Inferior parietal cortex (tissue), 1 donor: Measurements from ENCODE around the gene PLEKHH1.

Source experiments
- DNase-seq: peaks from one replicate; pipeline ENCODE4 v3.0.0-alpha.2; 2016; ENCODE audit errors: extremely low spot score

PLEKHH1 gene

DNA sequence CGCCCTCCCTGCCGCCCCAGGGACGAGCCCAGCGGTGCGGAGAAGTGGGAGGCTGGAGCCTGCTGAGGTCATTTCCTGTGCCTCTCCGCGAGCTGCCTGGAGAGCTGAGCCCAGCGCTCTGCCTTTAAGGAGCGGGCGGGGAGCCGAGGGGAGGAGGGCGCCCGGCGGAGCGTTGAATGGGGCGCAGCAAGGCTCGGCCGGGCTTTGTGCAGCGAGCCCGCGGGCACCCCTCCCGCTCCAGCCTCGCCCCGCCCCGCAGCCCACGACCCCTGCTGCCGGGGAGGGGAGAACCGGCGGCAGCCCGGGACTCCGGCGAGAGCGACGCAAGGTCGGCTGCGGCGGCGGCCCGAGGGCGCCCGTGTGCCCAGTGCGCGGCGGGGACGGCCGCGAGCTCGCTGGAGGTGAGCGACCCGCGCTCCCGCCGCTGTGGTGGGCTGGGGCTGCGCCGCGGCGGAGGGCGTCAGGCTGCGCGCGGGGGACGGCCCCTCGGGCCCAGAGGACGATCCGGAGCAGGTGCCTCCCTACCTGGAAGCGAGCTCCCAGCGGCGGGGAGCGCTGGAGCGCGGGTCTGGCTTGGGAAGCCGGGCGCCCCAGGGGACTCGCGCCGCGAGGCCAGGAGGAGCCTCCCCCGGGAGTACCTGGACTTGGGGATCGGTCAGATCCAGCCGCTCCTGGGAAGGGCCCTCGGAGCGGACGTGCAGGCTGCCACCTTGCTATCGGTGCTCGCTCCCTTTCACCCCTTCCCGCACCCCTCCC lies at the start of gene PLEKHH1:
PLEKHH1 (plus strand) TSS at position 293 of the 756 bp plus-strand sequence. CDS start 8,578 bp downstream, outside the sequence.
- peak; percentile 89 for DNase-seq

DNA sequence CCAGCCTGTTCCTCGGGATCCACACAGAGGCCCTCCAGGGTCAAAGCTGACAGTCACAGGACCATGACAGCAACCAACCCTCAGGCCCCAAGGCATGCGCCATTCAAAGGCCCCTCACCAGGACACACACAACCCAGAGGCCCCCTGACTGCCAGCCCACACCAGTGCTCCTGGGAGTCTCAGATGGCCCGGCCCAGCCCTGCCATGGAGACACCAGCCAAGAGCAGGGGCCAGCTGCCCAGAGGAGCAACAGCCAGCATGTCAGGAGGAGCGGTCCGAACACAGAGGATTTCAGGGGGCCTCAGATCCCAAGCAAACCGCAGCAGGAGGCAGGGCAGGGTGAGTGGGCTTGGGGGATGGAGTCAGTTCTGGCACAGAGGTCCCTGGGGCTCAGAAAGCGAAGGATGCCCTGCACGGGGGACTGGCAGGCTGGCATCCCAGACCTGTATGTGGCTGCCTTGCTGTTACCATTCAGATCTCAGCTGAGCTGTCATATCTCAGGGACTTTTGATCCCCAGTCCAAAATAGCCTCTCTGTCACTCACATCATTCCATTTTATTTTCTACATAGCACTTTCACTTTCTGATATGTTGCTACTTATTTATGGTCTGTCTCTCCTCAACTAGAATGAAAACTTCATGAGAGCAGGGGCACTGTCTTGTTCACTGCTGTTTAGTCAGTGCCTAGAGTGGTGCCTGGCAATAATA lies 49.4 kb upstream of the PLEKHH1 start:
- DNase-seq, result no peak

DNA sequence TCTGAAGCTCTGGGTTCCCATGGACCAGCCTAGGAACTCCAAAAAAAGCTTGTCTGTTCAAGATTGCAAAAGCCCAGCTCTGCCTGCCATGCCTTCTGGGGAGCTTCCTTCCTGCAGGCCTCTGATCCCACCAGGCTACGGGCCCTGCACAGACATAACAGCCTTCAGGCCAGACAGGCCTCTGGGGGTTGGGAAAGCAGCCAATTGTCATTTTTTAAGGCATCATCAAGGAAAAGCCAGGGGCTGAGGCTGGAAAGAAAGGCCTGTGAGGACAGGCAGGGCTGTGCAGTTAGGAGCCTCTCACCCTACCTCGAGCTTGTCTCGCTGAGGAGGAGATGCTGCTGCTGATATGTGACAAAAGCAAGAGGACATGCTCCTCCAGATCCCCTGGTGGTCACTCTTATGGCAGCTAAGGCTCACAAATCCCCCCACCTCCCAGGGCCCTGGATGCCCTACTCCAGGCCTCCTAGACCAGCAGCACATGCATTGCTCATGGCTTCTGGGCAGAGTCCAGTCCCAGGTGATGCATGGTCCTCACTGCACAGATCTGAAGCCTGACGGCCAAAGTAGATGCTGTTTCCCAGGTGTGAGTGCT lies 47.5 kb upstream of the PLEKHH1 start:
- DNase-seq, result no peak

DNA sequence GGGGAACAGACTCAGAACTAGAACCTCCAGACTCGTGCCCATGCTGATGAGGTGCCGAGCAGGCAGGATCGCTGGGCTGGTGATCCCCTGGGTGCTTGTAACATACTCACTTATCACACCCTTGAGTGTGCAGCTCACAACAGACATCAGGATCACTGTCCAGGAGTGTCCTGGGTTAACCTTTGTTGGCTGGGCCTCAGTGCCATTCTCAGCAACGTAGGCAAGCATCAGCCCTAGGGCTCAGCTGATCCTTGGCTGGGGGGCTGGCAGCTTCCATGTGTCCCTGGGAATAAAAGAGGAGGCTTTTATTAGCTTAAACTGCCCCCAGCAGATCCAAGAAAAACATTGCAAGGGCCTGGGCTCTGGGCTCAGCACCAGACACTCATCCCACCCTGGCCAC lies 46.2 kb upstream of the PLEKHH1 start:
- DNase-seq, result no peak

DNA sequence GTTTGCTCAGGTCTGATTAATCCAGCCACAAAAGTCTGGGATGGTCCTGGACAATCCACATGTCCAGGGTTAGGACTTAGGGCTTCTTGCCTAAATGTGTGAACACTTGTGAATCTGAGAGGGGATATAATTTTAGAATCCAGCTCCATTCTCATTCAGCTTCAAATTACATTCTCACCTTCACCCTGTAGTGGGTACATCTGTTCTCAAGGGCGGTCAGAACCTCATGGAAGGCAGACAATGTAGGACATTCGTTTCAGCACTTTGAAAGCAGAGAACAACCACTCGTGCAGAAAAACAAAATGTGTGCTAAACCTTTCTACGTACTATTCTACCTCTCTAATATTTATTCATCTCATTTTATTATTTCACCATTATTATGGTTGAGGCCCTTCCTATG lies 45.8 kb upstream of the PLEKHH1 start:
- DNase-seq, result no peak

DNA sequence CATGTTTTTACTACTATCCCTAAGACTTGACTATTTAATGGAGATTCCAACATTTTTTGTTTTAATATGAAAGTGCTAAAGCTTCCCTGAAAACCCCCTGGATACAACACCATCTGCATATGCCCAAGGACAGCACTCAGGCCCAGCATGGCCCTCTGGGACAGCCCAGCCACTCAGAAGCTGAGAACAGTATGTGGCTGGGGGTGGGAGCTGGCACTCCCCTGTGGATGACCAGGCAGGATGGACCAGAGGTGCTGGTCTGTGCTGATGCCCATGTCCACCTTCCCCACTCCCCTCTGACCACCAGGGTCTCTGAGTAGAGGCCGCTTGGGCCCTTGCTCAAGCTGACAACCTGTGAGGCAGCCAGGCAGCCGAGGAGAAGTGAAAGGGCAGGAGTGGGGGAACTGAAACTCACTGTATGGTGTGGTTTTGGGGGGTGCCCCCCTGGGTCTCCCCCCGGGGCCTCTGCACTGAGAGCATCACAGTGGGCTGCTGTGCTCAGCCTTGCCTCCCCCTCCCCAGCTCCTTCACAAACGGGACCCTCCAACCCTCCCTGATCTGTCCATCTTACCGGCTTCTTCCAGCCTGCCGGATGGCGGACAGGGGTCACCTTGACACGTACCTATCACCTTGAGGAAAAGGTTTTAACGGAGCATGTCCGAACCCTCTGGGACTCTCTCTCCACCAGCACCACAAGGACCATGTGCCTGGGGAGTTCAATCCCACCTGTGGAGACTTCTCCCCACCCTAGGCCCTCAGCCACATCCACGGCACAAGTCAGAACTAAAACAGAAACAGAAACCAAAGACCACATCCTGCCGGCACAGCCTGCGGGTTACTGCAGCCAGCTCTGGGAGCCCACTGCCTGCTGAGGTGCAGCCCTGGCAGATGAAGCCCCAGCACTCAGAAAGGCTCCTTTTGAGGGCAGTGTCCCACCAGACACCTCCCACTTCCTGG lies 44.9 kb upstream of the PLEKHH1 start, which contains the start of gene TMEM229B:
TMEM229B (minus strand) TSS at position 785 of the 957 bp plus-strand sequence. CDS start 14,798 bp downstream, outside the sequence.
- DNase-seq, result no peak

DNA sequence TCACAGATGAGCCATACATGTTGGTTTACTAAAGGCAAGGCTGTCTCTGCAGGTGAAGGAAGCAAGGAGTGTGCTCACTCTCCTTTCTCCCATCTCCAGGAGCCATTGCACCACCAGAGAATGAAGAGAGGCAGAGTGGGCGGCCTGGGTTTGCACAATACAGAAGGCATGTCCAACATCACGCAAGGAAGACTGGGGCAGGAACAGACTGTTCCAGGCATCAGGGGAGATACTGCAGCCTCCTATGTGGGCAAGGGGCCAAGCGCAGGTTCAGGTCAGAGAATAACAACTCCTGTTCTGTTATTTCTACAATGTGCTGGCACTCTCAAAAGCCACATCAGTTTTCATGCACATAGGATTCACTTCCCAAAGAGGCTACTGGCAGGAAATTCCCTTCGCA lies 42.9 kb upstream of the PLEKHH1 start:
- DNase-seq, result no peak

DNA sequence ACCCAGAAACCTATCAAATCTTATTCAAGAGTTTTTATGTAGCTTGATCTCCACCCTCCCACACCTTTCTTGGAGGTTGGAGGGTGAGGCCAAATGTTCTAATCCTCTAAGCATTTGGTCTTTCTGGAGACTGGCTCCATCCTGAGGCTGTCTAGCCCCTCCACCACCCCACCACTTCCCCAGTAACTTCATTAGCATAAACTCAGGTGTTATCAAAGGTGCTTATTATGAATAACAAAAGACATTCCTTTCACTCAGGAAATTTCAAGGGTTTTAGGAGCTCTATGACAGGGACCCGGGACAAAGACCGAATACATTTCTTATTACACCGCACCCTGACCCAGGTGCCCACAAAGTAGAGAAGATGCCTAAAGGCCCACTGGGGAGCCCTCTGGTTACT lies 41.8 kb upstream of the PLEKHH1 start:
- no peak for DNase-seq

DNA sequence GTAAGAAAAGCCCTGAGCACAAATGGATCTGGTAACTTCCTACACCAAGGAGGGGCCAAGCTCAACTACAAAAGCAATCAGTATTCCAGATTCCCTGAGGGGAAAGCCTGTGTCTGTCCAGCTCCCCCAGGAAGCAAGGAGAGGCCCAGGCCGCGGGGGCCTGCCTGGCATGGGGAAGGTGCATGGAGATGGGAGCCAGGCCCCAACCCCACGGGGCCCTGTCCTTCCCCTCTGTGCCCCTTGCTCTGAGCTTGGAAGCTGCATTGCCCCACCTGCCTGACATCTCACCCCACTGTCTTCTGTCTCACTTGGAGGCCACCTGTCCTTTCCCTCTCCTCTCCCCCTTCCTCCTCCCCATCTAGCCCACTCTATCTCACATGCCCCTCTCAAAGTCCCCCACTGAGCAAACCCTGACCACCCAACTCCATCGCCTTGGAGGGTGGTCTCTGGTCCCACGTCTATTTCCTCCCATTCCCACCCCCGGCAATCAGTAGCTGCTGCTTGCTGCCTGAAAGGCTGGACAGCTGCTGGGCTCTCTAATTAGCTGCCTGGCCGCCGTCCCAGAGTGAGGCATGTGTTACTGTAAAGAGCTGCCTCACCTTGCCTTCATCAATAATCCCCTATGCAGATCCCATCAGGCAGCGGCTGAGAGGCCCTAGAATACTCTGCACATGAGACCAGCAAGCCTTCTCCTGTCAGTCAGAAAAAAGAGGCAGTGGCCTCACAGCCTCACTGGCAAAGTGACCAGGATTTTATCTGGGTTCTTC lies 41.2 kb upstream of the PLEKHH1 start:
- no peak for DNase-seq

DNA sequence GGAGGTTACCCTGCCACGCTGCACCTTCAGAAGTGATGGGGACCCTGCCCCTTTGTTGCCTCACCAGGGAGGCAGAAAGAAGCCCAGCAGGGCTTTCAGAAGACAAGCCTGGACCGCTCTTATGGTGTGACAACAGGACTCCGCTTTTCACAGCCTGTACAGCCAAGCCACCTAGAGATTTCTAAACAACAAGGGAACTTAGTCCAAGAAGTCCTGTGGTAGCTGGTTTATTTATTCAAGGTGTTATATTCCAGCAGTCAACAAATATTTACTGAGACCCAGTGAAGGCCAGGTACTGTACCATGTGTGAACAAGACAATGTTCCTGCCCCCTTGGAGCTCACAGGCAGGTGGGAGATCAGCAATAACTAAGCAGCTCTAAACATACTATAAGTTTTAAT lies 40.6 kb upstream of the PLEKHH1 start:
- DNase-seq, result no peak

DNA sequence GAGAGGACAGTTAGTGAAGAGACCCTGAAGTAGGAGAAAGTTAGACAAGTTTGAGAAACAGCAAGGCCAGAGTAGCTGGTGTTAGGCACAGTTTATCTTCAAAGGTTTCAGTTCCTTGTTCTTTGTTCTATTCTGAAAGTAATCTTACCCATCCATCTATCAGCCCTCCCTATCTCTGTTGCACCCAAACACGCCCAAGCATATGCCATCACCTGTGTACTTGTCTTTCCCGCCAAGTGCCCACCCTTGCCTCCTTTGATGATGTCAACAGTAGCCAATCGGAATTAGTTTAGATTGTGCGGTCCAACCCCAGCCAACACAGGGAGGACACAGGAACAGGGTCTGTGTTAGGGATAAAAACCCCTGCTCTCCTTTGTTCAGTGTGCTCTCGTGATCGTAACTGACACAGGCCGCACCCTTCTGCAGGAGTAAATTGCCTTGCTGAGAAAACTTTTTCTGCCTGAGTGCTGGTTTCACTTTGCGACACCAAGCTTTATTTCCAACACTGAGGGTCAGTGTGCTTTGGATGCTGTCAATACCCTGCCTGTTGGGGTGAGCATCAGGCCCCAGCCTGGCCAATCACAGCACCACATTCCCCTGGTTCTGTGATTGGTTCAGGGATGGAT lies 39.9 kb upstream of the PLEKHH1 start:
- DNase-seq, result no peak

DNA sequence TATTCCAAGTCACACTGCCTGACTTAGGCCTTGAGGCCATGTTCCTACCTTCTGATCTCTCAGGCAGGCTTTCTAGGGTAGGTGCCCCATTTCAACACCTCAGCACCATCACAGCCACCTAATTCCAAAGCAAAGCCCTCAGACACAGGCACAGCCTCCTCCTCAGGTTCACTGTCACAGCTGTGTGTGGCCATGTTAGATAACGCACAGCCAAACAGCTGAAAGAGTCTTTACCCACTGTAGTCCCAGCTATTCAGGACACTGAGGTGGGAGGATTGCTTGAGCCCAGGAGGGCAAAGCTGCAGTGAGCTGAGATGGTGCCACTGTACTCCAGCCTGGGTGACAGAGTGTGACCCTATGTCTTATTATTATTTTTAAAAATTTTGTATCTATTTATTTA lies 37.3 kb upstream of the PLEKHH1 start:
- DNase-seq, result no peak

DNA sequence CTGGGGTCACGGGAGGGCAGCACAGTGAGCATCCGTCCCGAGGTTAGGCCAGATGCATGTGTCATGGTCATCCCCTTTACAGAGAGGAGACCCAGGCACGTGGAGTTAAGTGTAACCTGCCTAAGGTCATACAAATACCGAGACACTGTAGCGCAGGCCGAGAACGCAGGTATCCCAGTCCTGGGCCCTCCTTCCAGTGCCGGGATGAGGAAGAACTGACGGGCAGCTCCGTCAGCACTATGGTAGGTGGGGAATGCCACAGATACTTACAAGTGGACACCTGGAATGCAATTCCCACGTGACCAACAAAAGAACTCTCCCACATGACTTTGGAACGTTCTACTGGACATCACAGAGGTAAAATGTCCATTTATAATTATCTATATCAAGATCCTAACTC lies 35.9 kb upstream of the PLEKHH1 start:
- no peak for DNase-seq

DNA sequence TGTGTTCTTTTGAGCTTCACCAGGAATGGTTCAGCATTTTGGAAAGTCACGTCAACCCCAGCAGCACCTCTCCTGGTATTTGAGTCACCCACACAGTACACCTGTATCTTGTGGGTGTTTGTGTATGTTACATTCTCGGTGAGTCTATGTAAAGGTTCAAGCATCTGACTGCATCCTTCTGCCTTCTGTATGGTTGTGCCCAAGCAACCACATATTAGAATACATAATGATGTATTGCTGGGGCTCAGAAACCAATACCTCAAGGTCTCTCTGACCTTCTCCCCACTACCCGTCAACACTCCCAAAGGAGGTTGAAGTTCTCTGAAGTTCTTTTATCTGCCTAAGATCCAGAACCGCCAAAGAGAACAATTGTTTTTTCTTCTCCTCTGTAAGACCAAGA lies 35.4 kb upstream of the PLEKHH1 start:
- DNase-seq, result no peak

DNA sequence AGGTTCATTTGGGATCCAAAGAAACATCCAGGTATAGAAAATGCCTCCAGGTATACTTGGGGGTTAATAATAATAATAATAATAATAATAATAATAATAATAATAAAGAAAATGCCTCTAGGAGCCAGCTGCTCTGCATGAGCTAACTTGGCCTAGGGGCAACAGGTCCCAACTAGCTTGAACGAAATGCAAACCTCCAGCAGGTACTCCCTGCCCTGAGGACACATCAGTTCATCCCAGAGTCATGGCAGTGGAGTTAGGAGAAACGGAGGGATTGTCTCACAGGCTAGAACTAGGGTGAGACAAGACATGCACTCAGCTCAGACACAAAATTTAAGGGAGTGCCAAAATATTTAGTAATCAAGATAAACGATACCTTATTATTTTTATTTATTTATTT lies 32.1 kb upstream of the PLEKHH1 start:
- no peak for DNase-seq

DNA sequence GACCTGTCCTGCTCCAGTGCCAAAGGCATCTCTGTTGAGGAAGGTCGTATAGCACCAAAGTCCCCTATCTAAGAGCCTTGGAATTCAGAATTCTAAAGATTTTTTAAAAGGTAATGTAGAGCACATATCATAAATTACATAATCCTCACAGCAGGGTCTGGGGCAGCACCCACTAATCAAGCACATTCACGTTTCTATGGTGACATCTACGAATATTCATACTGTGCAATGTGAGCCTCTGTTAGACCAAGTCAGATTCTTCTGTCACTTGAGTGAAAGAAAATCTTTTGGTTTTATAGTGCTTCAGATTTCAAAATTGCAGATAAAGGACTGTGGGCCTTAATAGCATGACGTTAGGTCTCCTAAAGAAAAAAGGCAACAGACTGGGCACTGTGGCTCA lies 31.4 kb upstream of the PLEKHH1 start:
- no peak for DNase-seq

DNA sequence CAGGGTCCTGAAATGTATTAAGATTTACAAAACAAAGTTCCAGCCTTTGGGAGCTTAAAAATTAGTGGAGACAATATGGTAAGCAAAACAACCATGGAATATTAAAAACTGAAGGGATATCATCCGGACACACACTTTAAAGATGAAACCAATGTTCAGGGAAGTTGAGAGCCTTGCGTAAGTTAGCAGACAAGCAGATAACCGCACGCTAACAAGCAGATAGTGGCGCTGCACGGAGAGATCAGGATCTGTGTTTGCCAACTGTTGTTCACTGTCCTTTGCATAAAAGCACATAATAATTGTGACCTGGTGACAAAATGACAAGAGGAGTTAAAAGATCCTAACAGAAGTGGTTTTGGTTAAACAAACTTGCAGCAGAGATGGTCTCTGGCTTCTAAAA lies 30.2 kb upstream of the PLEKHH1 start:
- no peak for DNase-seq

DNA sequence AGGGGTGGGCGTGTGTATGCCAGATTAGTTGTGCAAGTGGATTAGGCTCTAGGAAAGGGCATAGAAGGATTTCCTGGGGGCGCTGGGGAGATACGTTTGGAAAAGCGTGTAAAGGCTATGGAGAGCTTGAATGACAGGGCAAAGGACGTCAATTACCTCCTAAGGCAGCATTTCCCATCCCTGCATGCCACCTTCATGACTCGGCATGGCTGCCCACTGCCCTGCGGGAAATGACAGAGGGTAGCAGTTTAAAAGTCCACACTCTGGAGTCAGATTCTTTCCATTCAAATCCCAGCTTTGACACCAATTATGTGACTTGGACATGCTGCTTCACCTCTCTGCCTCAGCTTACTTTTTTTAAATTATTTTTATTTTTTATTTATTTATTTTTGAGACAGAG lies 29.8 kb upstream of the PLEKHH1 start:
- DNase-seq, result no peak

DNA sequence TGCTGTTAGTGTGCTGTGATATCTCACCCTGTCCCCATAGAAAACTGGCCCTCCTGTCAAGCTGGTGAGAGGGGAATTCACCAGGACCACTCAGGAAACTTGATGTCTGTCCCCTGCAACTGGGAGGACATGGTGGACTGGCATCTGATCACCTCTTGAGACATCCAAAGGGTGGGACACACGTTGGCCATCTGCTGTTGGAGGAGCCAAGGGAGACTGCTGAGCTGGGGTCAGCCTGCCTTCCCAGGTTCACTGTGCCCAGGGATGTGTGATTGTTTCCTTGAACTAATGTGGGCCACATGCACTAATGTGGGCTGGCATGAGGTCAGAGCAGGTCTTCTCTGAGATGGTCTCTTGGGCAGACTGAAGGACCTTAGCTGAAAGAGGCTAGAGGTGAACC lies 27.8 kb upstream of the PLEKHH1 start:
- no peak for DNase-seq

DNA sequence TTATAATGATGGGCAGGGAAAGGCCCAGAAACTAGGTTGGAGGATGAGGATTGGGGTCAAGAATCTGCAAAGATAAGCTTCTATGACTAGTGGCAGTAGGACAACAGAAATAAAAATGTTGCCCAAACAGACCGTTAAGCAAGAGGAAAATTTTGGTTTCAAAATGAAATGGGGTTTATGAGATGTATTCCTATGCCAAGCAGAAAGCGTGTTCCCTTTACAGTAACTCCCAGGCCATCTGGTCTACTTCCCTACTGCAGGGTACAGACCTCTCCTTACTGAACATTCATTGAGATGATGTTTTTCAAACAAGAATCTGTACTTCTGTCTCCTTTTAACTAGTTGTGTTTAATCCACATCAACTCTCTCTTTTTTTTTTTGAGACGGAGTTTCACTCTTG lies 24.1 kb upstream of the PLEKHH1 start:
- DNase-seq, result no peak

DNA sequence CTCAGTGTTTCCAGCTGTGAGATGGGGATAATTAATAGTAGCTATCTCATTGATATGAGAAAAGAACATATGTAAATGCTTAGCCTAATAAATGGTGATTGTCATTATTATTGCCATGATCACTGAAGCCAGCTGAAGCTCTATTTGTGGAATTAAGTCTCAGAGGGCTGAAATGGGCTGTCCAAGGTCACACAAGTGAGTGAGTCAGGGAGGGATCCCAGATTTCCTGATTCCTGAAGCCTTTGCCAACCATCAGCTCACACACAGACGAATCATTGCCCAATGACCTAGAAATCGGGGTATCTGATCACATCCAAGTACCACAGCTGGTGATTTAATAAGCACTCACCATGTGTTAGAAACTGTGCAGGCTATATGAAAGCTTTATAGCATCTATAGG lies 23.0 kb upstream of the PLEKHH1 start:
- DNase-seq, result no peak
